H1 (cell line): ENCODE measurements around the gene ZNF219. TPM values are rescaled to one million over a fixed set of nuclear protein-coding genes. Genes with fewer than 3 reads are reported as not detected.

Experiments
- EGR1 ChIP-seq: IDR thresholded peaks from 2 replicates; pipeline ENCODE4 v1.6.1; 2011; ENCODE audit warnings: low read depth, low read length, borderline replicate concordance
- HDAC2 ChIP-seq, 2 experiments: fragments of 300-600 bp in 1 of 2; sonication (generic) in 1 of 2; IDR thresholded peaks; 2 replicates each; pipeline ENCODE4 v1.6.1; 2011 to 2012; ENCODE audit warnings: low read depth in 2 of 2, low read length in 2 of 2, mild to moderate bottlenecking in 2 of 2, moderate library complexity in 2 of 2, borderline replicate concordance in 1 of 2, inconsistent platforms in 1 of 2
- HDAC6 ChIP-seq: IDR thresholded peaks from one replicate; pipeline ENCODE4 v1.7.1; 2012; ENCODE audit warnings: low read depth, mild to moderate bottlenecking, inconsistent platforms, low read length, moderate library complexity
- POLR2AphosphoS5 ChIP-seq: IDR thresholded peaks from 2 replicates; pipeline ENCODE4 v1.6.1; 2011; ENCODE audit warnings: low read depth, low read length
- POU5F1 ChIP-seq: IDR thresholded peaks from 2 replicates; pipeline ENCODE4 v1.6.1; 2011; ENCODE audit warnings: low read depth, mild to moderate bottlenecking, low read length, moderate library complexity
- RAD21 ChIP-seq, 2 experiments: IDR thresholded peaks in 1 of 2; conservative IDR thresholded peaks in 1 of 2; 2 replicates each; pipeline ENCODE4 v1.6.1; 2011; ENCODE audit warnings: low read depth in 2 of 2, low read length in 2 of 2, improper control_type of control experiment in 1 of 2, inconsistent platforms in 1 of 2, mild to moderate bottlenecking in 1 of 2, moderate library complexity in 1 of 2
- SIN3A ChIP-seq, 2 experiments: IDR thresholded peaks in 1 of 2; conservative IDR thresholded peaks in 1 of 2; 2 replicates each; pipeline ENCODE4 v1.6.1; 2011 to 2012; ENCODE audit warnings: low read length in 2 of 2, improper control_type of control experiment in 1 of 2, low read depth in 1 of 2, mild to moderate bottlenecking in 1 of 2
- SP4 ChIP-seq: IDR thresholded peaks from 2 replicates; pipeline ENCODE4 v1.6.1; 2012; ENCODE audit warnings: low read length, inconsistent platforms
- SUZ12 ChIP-seq: fragments of 200-600 bp; sonication (generic); IDR thresholded peaks from 2 replicates; pipeline ENCODE4 v1.6.1; 2012; ENCODE audit warnings: mild to moderate bottlenecking, inconsistent platforms, low read length, moderate library complexity, mixed read lengths
- TCF12 ChIP-seq: IDR thresholded peaks from 2 replicates; pipeline ENCODE4 v1.6.1; 2011; ENCODE audit warnings: low read depth, mild to moderate bottlenecking, low read length
- USF2 ChIP-seq: IDR thresholded peaks from 2 replicates; pipeline ENCODE4 v1.6.1; 2011; ENCODE audit warnings: low read length, improper control_type of control experiment
- ZNF274 ChIP-seq: IDR thresholded peaks from 2 replicates; pipeline ENCODE4 v1.7.0; 2012; ENCODE audit warnings: low read length, borderline replicate concordance; ENCODE audit errors: extremely low read depth
- polyA plus RNA-seq, 7 experiments: library from polyadenylated mRNA; depleted of rRNA in 3 of 7; stranded (reverse) in 5 of 7; unstranded in 2 of 7; fragments of >200 nt in 5 of 7; fragments of 200-250 nt in 2 of 7; gene quantifications; 1 replicate in 5 of 7; 2 replicates in 1 of 7; 4 replicates in 1 of 7; pipeline versions ENCODE4 v1.2.1 to v1.2.3, GENCODE V29; 2011 to 2013; ENCODE audit warnings: missing spikeins in 2 of 7, mixed read lengths in 2 of 7
- total RNA-seq: library from RNA; stranded (reverse); fragmentation: NEBNext Ultra II Directional; extraction: Animal tissue kit (Norgen Biotek cat#: 25700); gene quantifications from 2 replicates; pipeline ENCODE4 v1.2.1, GENCODE V29; 2021
- TF ChIP-seq, protein P1 (sequence below): IDR thresholded peaks from 2 replicates; pipeline ENCODE4 v1.6.1; 2012; ENCODE audit warnings: low read length, inconsistent platforms
- TF ChIP-seq, protein P2 (sequence below): IDR thresholded peaks from 2 replicates; pipeline ENCODE4 v1.6.1; 2012; ENCODE audit warnings: inconsistent platforms

Gene ZNF219
- total and polyA plus RNA-seq, 2 of the 8 experiments (the other 6 are each of a cell fraction or from before 2014, with no cell fraction given): 113 to 160 TPM

- TF ChIP-seq USF2 (no peak), HDAC2 (IDR thresholded peaks at IDR 0.05; ENCODE audit: borderline replicate concordance in 1 of 2, low read depth in 2 of 2, low read length in 2 of 2) (peak in 1 of 2 experiments; percentile 70; a peak in 2 of 4 replicates), SIN3A (conservative IDR thresholded peaks at IDR 0.05 in 1 of 2, IDR thresholded peaks at IDR 0.05 in 1 of 2; ENCODE audit: low read depth in 1 of 2, low read length in 2 of 2) (peak in 1 of 2 experiments; percentile 88; a peak in 2 of 4 replicates), SP4 (0 out of 2 replicates have a peak, but pooled peaks have one; percentile 31), EGR1 (no peak), POLR2AphosphoS5 (peak; percentile 20; the same call in 1 of the 2 replicates), SUZ12 (no peak), TCF12 (0 out of 2 replicates have a peak, but pooled peaks have one; percentile 1), POU5F1 (no peak), RAD21 (IDR thresholded peaks at IDR 0.05 in 1 of 2, conservative IDR thresholded peaks at IDR 0.05 in 1 of 2; ENCODE audit: low read depth in 2 of 2, low read length in 2 of 2) (no peak; a peak in 1 of 4 replicates), HDAC6 (no peak), ZNF274 (no peak)
- TF ChIP-seq, protein P1, sequence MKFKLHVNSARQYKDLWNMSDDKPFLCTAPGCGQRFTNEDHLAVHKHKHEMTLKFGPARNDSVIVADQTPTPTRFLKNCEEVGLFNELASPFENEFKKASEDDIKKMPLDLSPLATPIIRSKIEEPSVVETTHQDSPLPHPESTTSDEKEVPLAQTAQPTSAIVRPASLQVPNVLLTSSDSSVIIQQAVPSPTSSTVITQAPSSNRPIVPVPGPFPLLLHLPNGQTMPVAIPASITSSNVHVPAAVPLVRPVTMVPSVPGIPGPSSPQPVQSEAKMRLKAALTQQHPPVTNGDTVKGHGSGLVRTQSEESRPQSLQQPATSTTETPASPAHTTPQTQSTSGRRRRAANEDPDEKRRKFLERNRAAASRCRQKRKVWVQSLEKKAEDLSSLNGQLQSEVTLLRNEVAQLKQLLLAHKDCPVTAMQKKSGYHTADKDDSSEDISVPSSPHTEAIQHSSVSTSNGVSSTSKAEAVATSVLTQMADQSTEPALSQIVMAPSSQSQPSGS: 0 out of 2 replicates have a peak, but pooled peaks have one; percentile 41
- TF ChIP-seq, protein P2, sequence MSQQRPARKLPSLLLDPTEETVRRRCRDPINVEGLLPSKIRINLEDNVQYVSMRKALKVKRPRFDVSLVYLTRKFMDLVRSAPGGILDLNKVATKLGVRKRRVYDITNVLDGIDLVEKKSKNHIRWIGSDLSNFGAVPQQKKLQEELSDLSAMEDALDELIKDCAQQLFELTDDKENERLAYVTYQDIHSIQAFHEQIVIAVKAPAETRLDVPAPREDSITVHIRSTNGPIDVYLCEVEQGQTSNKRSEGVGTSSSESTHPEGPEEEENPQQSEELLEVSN: no peak
Observed at GRCh38 chr14:21093769-21094681, 4.4 kb downstream of the ZNF219 start (continued).
